BJ (cell line): Measurements from ENCODE around the gene SSC5D. TPM values are rescaled to one million over a fixed set of nuclear protein-coding genes. Genes with fewer than 3 reads are reported as not detected.

Experiments used
- CTCF ChIA-PET: fragments of 350-600 bp; formaldehyde crosslinking; extraction: SDS; loops from one replicate; lab custom pipeline; 2021; ENCODE audit warnings: antibody characterized with exemption, inconsistent platforms; lab: Yijun Ruan, JAX
- POLR2A ChIA-PET: fragments of 300-600 bp; sonication (Branson Sonifier 250); formaldehyde crosslinking; extraction: SDS; loops from one replicate; lab custom pipeline; 2021; ENCODE audit warnings: antibody characterized with exemption; lab: Charles Lee
- DNase-seq: peaks from one replicate; pipeline ENCODE4 v3.0.0-alpha.2; 2011; ENCODE audit warnings: low read depth
- H3K27me3 ChIP-seq: 2 replicates; pipeline ENCODE4 v1.6.0; 2011; ENCODE audit warnings: low read length; ENCODE audit not compliant: control insufficient read depth, insufficient read depth
- H3K36me3 ChIP-seq: 2 replicates; pipeline ENCODE4 v1.5.1; 2011; ENCODE audit warnings: low read length; ENCODE audit not compliant: control insufficient read depth, insufficient read depth
- H3K4me3 ChIP-seq: 2 replicates; pipeline ENCODE4 v1.5.1; 2011; ENCODE audit warnings: low read depth, mild to moderate bottlenecking, control low read depth, low read length
- CTCF ChIP-seq: IDR thresholded peaks from 2 replicates; pipeline ENCODE4 v1.5.1; 2011; ENCODE audit warnings: low read depth, mild to moderate bottlenecking, control low read depth, inconsistent platforms, low read length, moderate library complexity; ENCODE audit not compliant: insufficient read depth
- polyA plus RNA-seq: library from polyadenylated mRNA; depleted of rRNA; stranded (reverse); fragments of >200 nt; gene quantifications from 2 replicates; pipeline ENCODE4 v1.2.3, GENCODE V29; 2011

Gene SSC5D
- polyA plus RNA-seq, 1 experiment, result 8.2 TPM

DNA sequence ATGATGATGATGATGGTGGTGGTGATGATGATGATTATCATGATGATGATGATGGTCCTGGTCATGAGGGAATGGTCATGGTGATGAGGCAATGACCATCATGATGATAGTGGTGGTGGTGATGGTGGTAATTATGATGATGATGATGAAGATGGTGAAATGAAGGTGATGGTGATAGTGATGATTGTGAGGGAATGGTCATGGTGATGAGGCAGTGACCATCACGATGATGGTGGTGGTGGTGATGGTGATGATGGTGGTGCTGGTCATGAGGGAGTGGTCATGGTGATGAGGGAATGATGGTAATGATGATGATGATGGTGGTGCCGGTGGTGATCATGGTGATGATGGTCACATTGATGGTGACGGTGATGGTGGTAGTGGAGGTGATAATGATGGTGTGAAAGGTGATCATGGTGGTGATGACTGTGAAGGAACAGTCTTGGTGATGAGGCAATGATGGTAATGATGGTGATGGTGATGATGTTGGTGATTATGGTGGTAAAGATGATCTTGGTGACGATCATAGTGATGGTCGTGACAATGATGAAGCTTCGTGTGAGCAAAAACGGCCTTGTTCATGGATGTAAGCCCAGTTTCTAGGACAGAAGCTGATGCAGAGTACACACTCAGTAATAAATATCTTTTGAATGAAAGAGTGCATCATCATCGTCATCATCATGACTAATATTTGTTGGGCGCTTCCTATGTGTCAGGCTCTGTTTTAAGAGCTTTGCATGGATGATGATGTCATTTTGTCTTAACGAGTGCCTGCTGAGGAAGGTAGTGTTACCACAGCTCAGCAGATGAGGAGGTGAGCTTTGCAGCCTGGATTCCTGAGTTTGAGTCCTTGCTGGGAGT, 31.4 kb downstream of the SSC5D start:
- peak; percentile 73 for DNase-seq
- no peak overlapping the region for H3K4me3 ChIP-seq
- peaks cover 6% of the 10 kb centered on the region for H3K36me3 ChIP-seq
- POLR2A ChIA-PET, result no interaction called here
- CTCF ChIA-PET, result interaction anchor here (0.7 to 1.2 kb wide), 4 partner anchors 15 to 113 kb away, joined by 3 to 7 read pairs (median 4); partner anchors contain the start of gene ZNF865
- no peaks in the 10 kb centered on the region for H3K27me3 ChIP-seq
- TF ChIP-seq CTCF, result no peak

- no peaks in the 10 kb centered on the region for H3K27me3 ChIP-seq
- H3K4me3 ChIP-seq, result no peak overlapping the region
- no peak for DNase-seq
- TF ChIP-seq CTCF, result no peak
- POLR2A ChIA-PET, result no interaction called here
- H3K36me3 ChIP-seq, result peaks cover 3% of the 10 kb centered on the region; the same call in 1 of the 2 replicates
- CTCF ChIA-PET, result interaction anchor here (1.2 kb wide), 1 partner anchor 85 kb away, joined by 7 read pairs; the partner anchor contains the start of gene ZNF865
Observed at GRCh38 chr19:55520691-55521292, 32.6 kb downstream of the SSC5D start.

GRCh38 chr19:55525289-55526101, 37.3 kb downstream of the SSC5D start:
- CTCF ChIA-PET, result interaction anchor here (0.8 to 1.7 kb wide), 9 partner anchors 9 to 107 kb away, joined by 3 to 6 read pairs (median 3); partner anchors contain the start of gene ZNF865
- POLR2A ChIA-PET, result no interaction called here
- no peak for TF ChIP-seq CTCF
- DNase-seq, result no peak
- no peaks in the 10 kb centered on the region for H3K36me3 ChIP-seq
- H3K27me3 ChIP-seq, result no peaks in the 10 kb centered on the region
- H3K4me3 ChIP-seq, result no peak overlapping the region

DNA sequence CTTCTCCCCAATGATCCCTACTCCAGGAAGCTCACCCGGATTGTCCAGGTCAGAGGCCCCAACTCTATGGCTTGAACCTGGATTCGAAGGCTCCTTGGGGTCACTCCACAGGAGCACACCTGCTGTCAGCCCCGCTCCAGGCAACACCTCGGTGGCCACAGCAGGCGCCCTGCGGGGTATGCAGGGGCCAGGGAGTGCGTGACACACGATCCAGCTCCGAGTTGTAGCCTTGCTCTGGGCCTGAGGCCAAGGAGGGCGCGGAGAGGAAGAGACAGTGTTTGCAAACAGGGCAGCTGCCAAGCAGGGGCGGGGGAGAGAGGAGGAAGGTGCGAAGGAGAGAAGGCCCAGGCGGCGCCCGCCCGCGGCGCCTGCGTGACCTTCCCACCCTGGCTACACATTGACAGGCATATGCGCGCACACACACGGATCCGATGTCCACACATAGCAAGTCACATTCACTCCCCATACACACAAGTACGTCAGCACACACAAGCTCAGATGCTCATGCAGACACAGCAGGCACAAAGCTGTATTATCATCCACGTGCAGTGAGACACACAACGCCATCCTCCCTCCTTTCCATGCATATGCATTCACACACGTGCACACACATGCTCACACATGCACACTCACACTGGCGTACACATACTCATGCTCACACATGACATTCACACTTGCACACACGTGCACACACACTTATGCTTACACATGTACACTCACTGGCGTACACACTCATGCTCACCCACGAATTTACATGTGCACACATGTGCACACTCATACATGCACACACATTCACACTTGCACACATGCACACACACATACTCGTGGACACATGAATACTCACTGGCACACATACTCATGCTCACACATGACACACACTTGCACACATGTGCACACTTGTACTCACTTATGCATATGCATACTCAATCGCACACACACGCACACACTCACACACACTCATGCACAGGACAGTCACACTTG, 38.3 kb downstream of the SSC5D start:
- Histone ChIP-seq H3K36me3 (no peaks in the 10 kb centered on the region), H3K27me3 (no peaks in the 10 kb centered on the region), H3K4me3 (no peak overlapping the region)
- no peak for DNase-seq
- CTCF ChIA-PET, result interaction anchor here (0.8 to 1.7 kb wide), 9 partner anchors 9 to 106 kb away, joined by 3 to 6 read pairs (median 3); partner anchors contain the start of gene ZNF865
- no peak for TF ChIP-seq CTCF
- POLR2A ChIA-PET, result no interaction called here
